NCI-H774 (cell line): ENCODE results near the gene MCM5.
"Not testable (repeated sequence)": the region's sequence is repeated elsewhere in the genome, so short reads cannot be mapped to it uniquely, and the experiment has no call there.

Source experiments
- DNase-seq: peaks from one replicate; lab custom pipeline; 2025; lab: John Stamatoyannopoulos, UW

MCM5 gene

DNA sequence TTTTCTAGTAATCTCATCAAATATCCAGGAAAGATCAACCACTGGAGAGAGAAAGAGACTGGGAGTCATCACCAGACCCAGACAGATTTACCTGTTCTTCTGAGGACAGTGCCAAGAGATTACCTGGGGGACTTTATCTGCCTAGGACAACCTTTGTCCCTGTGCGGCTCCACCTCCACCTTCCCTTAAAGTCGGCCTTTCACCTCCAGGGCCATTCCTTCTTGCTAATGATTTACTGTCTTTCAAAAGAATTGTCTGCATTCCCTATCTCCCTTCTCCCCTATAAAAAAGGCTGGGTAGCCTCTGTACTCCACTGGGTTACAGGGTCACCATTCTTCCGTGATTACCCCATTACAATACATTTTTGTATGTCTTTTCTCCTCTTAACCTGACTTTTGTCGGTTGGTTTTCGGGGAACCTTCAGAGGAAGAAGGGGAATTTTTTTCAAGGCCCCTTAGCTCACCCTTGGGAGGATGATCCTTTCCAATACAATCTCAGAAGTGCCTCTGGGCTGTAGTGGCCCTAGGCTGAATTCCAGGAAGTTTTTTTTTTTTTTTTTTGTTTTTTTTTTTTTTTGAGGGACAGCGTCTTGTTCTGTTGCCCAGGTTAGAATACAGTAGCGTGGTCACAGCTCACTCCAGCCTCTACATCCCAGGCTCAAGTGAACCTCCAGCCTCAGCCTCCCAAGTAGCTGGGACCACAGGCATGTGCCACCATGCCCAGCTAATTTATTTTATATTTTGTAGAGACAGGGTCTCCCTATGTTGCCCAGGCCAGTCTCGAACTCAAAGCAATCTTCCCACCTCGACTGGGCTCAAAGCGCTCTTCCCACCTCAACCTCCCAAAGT is 20.6 kb upstream of the MCM5 start:
- no peak for DNase-seq

DNA sequence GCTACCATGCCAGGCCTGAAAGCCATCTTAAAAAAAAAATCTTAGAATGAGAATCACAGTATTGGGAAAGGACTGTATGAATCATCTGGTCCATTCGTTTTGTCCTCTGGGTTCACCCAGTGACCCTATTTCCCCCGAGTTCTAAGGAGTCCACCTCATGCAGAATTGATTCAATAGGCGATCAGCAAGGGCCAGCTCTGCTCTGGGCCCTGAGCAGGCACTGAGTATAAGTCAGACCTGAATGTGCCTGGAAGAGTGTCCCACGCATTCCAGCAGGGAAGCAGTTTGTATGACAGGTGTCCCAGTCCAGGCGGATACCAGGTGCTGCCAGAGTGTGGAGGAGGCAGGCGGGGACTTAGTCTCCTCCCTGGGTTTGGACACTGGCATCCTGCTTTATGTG is 19.9 kb upstream of the MCM5 start:
- no peak for DNase-seq

DNA sequence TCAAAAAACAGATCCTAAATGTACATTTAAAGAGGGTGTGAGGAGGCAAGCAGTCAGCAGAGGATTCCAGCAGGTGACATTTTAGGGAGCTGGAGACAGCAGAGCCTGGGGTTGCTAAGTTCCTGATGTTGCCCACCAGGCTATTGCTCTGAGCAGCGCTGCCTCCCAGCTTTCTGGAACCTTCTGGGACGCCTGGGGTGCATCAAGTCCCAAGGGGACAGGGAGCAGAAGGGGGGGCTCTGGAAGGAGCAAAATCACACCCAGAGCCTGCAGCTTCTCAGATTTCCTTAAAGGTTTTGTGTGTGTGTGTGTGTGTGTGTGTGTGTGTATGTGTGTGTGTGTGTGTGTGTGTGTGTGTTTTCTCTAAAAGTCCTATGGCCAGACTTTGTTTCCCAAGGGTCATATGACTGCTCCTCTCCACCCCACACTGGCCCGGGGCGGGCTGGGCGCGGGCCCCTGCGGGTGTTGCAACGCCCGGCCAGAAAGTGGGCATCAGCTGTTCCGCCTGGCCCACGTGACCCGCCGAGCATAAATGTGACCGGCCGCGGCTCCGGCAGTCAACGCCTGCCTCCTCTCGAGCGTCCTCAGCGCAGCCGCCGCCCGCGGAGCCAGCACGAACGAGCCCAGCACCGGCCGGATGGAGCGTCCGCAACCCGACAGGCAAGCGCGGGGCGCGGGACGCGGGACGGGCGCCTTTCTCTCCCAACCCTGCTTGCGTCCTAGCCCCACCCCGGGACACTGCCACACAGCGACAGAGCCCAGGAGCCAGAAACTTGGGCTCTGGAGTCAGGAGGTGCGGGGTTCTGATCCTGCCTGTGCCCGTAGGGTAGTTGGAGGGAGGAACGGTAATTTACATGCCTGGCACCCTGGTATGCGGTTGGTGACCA is 19.2 kb upstream of the MCM5 start, which contains the start of gene HMOX1:
Gene HMOX1 (plus strand): TSS at position 560 of the 887 bp plus-strand sequence. CDS start 78 bp downstream, at position 638.
- peak; percentile 42 for DNase-seq

DNA sequence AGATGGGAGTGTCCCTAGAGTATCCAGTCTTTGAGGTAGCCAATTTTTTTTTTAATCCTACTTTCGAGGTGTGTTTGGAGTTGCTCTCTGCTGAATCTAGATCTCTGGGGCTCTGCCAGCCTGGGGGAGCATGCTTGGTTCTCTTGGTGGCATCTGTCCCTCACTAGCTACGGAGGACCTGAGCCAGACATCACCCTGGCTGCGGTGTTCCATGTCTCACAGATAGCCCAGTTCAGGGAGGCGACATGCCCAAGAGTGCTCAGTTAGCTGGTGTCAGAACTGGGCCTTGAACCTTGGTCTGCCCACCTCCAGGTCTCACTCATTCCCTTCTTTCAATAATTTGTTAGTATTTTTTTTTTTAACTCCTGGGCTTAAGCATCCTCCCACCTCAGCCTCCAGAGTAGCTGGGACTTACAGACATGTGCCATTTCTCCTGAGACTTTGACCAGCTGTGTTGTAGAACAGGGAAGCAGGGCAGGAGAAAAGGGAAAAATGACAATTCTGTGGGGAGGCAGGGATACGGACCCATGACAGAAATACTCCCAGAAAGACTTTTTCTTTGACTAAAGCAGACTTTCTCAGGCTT is 18.4 kb upstream of the MCM5 start:
- DNase-seq: no peak

DNA sequence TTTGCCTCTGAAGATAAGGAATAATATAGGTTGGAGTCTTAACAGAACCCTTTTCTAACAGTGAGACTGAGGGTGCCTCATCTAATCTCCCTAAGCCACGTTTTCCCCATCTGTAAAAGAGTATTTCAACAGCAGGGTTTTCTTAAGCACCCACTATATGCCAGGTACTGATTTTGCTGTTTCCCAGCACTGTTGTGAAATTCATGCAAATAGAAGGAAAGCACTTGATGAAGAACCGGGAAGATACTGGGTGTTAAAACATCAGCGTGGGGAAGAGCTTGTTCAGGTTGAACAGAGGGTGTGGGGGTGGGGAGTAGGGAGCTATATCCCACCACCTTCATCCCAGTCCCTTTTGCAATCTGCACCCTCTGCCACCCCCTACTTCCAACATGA is 16.3 kb upstream of the MCM5 start:
- DNase-seq: no peak

DNA sequence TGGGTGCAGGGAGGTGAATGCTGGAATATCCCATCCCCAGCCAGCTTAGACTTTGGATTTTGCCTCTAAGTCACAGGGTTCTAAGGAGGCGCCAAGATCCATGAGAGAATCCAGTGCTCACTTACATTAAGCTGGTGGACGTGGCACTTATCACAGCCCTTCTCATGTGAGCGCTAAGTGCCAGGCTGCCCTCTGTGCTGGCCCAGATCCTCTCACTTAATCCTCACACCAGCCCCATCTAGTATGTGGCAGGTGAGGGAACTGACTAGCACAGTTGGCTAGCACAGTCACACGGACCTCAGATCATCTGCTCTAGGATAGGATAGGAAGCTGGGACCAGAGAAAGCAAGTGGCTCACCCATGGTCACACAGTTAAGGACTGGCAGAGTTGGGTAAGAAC is 15.4 kb upstream of the MCM5 start:
- DNase-seq: no peak

DNA sequence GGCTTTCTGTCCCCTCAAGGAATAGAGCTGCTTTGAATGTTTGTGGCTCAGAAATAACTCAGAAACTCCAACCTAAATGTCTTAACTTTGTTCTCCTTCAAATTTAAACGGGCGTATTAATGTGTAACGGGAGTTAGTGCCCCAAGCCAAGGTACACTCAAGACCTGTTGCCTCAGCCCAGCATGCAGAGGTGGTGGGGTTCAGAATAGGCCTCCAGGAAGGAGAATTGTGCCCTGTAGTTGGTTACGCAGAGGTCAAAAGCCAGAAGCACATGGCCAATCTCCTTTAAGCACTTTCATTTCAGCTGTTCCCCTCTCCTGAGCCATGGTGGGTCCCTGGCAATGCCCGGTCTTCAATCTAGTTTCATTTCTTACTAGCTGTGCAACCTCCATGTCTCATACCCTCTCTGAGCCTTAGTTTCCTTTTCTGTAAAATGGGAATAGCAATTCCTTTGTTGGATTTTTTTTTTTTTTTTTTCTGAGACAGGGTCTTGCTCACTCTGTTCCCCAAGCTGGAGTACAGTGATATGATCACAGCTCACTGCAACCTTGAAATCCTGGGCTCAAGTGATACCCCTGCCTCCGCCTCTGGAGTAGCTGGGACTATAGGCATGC is 14.9 kb upstream of the MCM5 start:
- no peak for DNase-seq

DNA sequence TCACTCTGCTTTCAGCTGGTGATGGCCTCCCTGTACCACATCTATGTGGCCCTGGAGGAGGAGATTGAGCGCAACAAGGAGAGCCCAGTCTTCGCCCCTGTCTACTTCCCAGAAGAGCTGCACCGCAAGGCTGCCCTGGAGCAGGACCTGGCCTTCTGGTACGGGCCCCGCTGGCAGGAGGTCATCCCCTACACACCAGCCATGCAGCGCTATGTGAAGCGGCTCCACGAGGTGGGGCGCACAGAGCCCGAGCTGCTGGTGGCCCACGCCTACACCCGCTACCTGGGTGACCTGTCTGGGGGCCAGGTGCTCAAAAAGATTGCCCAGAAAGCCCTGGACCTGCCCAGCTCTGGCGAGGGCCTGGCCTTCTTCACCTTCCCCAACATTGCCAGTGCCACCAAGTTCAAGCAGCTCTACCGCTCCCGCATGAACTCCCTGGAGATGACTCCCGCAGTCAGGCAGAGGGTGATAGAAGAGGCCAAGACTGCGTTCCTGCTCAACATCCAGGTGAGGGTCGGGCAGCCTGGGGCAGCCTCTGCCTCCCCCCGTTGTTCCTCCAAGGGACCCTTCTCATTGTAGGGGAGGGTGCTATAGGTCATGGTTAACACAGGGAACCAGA is 13.2 kb upstream of the MCM5 start:
- DNase-seq: no peak

DNA sequence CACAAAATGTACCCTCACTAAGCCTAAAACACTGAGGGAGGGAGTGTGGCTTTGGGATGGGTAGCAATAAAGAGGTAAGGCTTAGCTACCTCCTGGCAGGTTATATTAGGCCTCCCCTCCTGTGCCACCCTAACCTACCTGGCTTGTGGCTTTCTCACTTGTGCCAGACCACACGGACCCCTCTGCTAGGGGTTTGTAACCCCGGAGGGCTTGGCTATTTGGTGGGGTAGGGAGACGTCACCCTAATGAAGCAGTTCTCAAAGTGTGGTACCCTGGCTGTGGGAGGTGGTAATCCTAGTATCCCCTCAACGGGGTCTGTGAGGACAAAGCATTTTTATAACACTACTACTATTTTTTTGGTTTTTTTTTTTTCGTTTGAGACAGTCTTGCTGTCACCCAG is 9.0 kb upstream of the MCM5 start:
- DNase-seq: no peak

DNA sequence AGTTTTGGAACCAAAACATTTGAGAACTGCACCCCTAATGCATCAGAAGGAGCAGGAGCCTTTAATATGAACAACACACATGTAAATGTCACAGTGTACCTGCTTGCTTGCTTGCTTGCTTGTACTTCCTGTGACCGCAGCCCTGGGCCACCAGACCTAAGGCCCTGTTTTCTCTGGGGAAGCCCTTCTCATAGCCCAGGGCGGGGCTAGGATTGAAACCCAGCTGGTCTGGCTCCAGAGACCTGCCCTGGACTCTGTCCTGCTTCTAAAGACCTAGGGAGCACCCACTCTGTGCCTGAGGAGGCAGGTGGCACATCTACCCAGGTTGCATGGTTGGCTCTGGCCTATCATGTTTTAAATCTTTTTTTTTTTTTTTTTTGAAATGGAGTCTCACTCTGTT is 7.6 kb upstream of the MCM5 start:
- no peak for DNase-seq

DNA sequence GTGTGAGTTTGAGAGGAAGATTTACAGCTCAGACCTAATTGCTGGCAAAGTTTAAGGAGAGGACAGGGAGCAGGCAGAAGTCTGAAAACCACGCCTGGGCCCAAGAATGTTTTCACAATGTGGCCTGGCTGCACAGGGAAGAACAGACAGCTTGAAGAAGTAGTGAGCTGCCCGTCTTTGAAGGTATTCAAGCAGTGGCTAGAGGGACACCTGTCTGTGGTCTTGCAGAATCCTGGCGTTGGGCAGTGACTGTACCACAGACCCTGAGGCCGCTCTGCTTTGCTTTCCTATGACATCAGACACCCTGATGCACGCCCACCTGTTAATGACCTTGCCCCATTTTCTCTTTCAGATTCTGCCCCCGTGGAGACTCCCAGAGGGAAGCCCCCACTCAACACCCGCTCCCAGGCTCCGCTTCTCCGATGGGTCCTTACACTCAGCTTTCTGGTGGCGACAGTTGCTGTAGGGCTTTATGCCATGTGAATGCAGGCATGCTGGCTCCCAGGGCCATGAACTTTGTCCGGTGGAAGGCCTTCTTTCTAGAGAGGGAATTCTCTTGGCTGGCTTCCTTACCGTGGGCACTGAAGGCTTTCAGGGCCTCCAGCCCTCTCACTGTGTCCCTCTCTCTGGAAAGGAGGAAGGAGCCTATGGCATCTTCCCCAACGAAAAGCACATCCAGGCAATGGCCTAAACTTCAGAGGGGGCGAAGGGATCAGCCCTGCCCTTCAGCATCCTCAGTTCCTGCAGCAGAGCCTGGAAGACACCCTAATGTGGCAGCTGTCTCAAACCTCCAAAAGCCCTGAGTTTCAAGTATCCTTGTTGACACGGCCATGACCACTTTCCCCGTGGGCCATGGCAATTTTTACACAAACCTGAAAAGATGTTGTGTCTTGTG is 6.6 kb upstream of the MCM5 start:
- DNase-seq: no peak

DNA sequence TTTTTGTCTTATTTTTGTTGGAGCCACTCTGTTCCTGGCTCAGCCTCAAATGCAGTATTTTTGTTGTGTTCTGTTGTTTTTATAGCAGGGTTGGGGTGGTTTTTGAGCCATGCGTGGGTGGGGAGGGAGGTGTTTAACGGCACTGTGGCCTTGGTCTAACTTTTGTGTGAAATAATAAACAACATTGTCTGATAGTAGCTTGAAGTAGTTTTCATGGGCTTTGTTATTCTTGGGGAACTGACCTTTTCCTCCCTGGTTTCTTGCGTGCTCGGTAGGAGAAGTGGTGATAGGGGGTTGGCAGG is 6.0 kb upstream of the MCM5 start:
- no peak for DNase-seq

DNA sequence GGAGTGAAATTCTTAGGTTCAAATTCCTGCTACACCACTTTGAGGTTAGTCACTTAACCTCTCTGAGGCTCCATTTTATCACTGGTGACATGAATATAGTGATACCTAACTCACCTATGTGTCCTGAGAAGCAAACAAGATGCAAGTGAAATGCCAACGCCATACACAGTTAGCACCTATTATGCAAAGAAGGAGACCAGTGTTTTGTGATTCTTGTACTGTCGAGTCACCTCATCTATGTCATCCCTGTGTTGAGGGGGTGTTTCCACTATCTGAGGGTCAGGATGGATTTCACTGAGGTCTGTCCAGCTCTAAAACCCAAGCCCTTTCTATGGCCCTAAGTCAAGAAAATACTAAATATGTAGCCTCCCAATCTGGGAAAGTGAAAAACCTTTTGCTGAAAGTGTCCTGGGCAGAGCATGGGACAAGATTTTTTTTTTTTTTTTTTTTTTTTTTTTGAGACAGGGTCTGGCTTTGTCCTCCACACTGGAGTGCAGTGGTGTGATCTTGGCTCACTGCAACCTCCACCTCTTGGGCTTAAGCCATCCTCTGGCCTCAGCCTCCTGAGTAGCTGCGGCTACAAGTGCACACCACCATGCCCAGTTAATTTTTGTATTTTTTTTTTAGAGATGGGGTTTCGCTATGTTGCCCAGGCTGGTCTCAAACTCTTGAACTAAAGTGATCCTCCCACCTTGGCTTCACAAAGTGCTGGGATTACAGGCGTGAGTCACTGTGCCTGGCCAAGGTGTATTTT is 5.0 kb upstream of the MCM5 start:
- DNase-seq: no peak

DNA sequence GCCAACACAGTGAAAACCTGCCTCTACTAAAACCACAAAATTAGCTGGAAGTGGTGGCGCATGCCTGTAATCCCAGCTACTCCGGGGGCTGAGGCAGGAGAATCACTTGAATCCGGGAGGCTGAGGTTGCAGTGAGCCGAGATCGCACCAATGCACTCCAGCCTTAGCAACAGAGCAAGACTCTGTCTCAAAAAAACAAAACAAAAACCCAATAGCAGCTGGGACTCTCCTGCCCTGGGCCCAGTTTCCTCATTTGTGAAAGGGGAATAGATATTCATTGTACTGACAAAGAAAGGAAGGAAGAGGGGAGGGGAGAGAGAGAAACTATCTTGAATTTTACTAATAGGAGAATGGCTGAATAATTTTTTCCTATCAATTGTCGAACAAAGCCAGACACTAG is 3.3 kb upstream of the MCM5 start:
- DNase-seq: not testable (repeated sequence)

DNA sequence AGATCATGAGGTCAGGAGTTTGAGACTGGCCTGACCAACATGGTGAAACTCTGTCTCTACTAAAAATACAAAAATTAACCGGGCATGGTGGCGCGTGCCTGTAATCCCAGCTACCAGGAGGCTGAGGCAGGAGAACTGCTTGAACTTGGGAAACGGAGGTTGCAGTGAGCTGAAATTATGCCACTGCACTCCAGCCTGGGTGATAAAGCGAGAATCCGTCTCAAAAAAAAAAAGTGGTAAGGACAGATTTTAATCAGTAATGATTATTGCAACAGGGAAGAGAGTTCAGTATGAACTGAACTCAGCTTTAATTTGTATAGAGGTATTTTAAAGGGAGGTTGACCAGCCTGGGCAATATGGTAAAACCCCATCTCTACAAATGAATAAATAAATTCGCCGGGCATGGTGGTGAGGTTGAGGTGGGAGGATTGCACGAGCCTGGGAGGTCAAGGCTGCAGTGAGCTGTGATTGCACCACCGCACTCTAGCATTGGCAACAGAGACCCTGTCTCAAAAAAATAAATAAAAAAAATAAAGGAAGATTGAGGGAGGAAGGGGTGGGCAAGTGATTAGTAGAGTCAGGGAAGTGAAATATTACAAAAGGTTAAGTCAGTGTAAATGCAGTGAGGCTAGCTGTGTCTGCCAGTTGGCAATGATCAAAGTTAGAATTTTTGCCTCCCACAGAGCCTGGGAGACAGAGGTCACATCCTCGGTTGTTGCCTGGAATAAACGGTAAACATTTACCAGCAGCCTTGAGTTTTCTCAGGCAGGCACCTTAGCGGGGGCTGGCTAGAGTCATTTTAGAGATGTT is 2.6 kb upstream of the MCM5 start:
- no peak for DNase-seq

DNA sequence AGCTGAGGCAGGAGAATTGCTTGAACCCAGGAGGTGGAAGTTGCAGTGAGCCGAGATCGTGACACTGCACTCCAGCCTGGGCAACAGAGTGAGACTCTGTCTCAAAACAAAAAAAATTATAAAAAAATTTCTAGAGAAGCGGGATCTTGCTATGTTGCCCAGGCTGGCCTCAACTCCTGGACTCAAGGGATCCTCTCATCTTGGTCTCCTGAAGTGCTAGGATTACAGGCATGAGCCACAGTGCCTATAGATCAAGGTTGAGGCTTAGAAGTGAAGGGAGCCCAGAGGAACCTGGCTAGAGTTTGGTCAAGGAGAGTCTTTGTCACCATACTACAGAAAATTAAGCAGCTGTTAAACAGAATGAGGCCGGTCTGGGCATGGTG is 1.4 kb upstream of the MCM5 start:
- DNase-seq: no peak

DNA sequence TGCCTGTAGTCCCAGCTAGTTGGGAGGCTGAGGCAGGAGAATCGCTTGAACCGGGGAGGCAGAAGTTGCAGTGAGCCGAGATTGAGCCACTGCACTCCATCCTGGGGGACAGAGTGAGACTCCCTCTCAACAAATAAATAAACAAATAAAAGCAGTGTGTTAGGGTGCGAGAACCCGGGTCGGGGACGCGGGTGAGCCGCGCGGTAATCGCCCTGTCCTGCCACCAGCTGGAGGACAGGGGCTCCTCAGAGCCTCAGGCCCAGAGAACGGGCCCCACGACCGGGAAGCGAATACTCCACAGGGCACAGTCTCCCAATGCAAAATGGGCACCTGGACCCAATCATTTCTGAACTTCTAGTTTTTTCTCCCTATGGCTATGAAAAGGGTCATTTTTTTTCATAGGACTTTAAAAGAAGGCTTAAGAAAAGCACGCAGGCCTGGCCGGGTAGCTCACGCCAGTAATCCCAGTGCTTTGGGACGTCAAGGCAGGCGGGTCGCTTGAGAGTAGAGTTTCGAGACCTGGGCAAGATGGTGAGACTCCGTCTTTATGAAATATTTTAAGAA is 744 bp upstream of the MCM5 start:
- no peak for DNase-seq

DNA sequence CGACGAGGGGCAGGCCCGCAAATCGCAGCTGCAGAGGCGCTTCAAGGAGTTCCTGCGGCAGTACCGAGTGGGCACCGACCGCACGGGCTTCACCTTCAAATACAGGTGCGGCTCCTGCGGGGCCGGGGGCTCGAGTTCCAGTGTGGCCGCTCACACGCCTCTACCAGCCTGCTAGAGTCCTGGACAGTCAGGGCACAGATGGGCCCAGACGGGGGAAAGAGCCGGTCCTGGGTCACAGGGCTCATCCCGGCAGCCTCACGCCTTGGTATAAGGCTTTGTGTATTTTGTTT is 506 bp downstream of the MCM5 start:
- no peak for DNase-seq

DNA sequence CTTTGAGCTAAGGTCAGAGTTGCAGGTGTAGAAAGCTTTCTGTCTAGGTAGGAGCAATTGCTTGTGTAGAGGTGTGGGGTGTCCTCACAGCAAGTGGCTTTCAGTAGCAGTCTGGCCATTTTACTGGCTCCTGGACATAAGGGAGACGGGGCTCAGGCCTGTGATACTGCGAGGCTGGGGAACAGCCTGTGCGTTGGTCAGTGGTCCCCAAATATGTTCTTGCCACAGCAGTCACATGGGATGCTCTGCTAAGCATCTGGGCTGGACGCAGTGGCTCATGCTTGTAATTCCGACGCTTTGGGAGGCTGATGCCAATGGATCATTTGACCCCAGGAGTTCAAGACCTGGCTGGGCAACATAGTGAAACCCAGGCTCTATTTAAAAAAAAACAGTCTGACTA is 1.9 kb downstream of the MCM5 start:
- no peak for DNase-seq
